Measurements from ENCODE around the gene MARCHF7. TPM values are rescaled to one million over a fixed set of nuclear protein-coding genes. Genes with fewer than 3 reads are reported as not detected.

MARCHF7 gene
- total RNA-seq, 1 donor from 2014 or later: 86.7 TPM

GRCh38 chr2:159706385-159706980 is 5.8 kb upstream of the MARCHF7 start:
- H3K4me3 Mint-ChIP-seq: no peak overlapping the region
- peaks cover 7% of the 10 kb centered on the region for H3K36me3 Mint-ChIP-seq (ENCODE audit: low read depth)
- no peak for TF ChIP-seq CTCF (IDR thresholded peaks at IDR 0.05)
- H3K27ac Mint-ChIP-seq: no peak overlapping the region
- CTCF ChIA-PET: no interaction called here
- peaks cover 8% of the 10 kb centered on the region for H3K4me1 Mint-ChIP-seq
- no peaks in the 10 kb centered on the region for H3K27me3 Mint-ChIP-seq
- no peaks in the 10 kb centered on the region for H3K9me3 Mint-ChIP-seq
- DNase-seq (no peak), ATAC-seq (ENCODE audit: low read depth) (no peak)
- POLR2A ChIA-PET: no interaction called here
- intact Hi-C loops (cut with micrococcal nuclease): no loop called here

- POLR2A ChIA-PET: no interaction called here
- Mint-ChIP-seq H3K27me3 (no peaks in the 10 kb centered on the region), H3K36me3 (ENCODE audit: low read depth) (peaks cover 16% of the 10 kb centered on the region), H3K9me3 (no peaks in the 10 kb centered on the region), H3K4me3 (no peak overlapping the region), H3K27ac (no peak overlapping the region), H3K4me1 (peaks cover 18% of the 10 kb centered on the region)
- DNase-seq (no peak), ATAC-seq (ENCODE audit: low read depth) (no peak)
- intact Hi-C loops (cut with micrococcal nuclease): no loop called here
- CTCF ChIA-PET: no interaction called here
- no peak for TF ChIP-seq CTCF (IDR thresholded peaks at IDR 0.05)
These were observed 4.1 kb upstream of the MARCHF7 start for GRCh38 chr2:159708066-159708760.

GRCh38 chr2:159710601-159711180 is 1.6 kb upstream of the MARCHF7 start:
- intact Hi-C loops (cut with micrococcal nuclease): loop anchor here (10.0 kb wide), 2 partner anchors 746 to 1836 kb away; partner anchors contain the start of genes ACVR1 and TANC1
- no peak for TF ChIP-seq CTCF (IDR thresholded peaks at IDR 0.05)
- peaks cover 40% of the 10 kb centered on the region for H3K4me1 Mint-ChIP-seq
- peaks cover 33% of the 10 kb centered on the region for H3K36me3 Mint-ChIP-seq (ENCODE audit: low read depth)
- no peak overlapping the region for H3K27ac Mint-ChIP-seq
- POLR2A ChIA-PET: interaction anchor here (3.3 kb wide), 1 partner anchor 194 kb away, joined by 25 read pairs; no protein-coding TSS in a partner anchor
- no peak overlapping the region for H3K4me3 Mint-ChIP-seq
- CTCF ChIA-PET: no interaction called here
- H3K9me3 Mint-ChIP-seq: no peaks in the 10 kb centered on the region
- DNase-seq: no peak
- H3K27me3 Mint-ChIP-seq: no peaks in the 10 kb centered on the region
- ATAC-seq (ENCODE audit: low read depth): no peak

GRCh38 chr2:159711562-159712142 is 654 bp upstream of the MARCHF7 start:
- TF ChIP-seq CTCF (IDR thresholded peaks at IDR 0.05): no peak

More at GRCh38 chr2:159711562-159712142, 654 bp upstream of the MARCHF7 start:
- ATAC-seq (ENCODE audit: low read depth): no peak
- intact Hi-C loops (cut with micrococcal nuclease): loop anchor here (1.0 to 10.0 kb wide), 11 partner anchors 96 to 1837 kb away; partner anchors contain the start of genes ACVR1, CCDC148, LY75 and PKP4
- Mint-ChIP-seq H3K27me3 (no peaks in the 10 kb centered on the region), H3K4me3 (peak overlapping the region; percentile 99), H3K36me3 (ENCODE audit: low read depth) (peaks cover 43% of the 10 kb centered on the region), H3K4me1 (peaks cover 49% of the 10 kb centered on the region), H3K9me3 (no peaks in the 10 kb centered on the region), H3K27ac (peak overlapping the region; percentile 85)
- ChIA-PET POLR2A (interaction anchor here (0.5 to 3.3 kb wide), 21 partner anchors 8 to 1393 kb away, joined by 3 to 31 read pairs (median 5); partner anchors contain the start of genes LY75 and WDSUB1), CTCF (interaction anchor here (0.7 to 1.3 kb wide), 4 partner anchors 10 to 424 kb away, joined by 3 to 4 read pairs (median 3); no protein-coding TSS in a partner anchor)
- DNase-seq: no peak
